Caco-2 (cell line): ENCODE results near the gene CDK18. TPM values are rescaled to one million over a fixed set of nuclear protein-coding genes. Genes with fewer than 3 reads are reported as not detected.

ENCODE experiments used
- BruUV-seq: library from RNA; stranded (reverse); fragments of 400-500 nt; replicated peaks from 2 replicates; lab custom pipeline; 2021; lab: Mats Ljungman, UMichigan
- CTCF ChIA-PET: fragments of 300-600 bp; sonication (Branson Sonifier 250); formaldehyde crosslinking; loops from one replicate; lab custom pipeline; 2022; ENCODE audit warnings: antibody characterized with exemption; lab: Charles Lee
- POLR2A ChIA-PET: fragments of 300-600 bp; sonication (Branson Sonifier 250); formaldehyde crosslinking; loops from one replicate; lab custom pipeline; 2022; ENCODE audit warnings: antibody characterized with exemption; lab: Charles Lee
- DNase-seq, 2 experiments: peaks; one replicate each; pipeline versions ENCODE4 v3.0.0 to v3.0.0-alpha.2; 2020 to 2022
- H3K27me3 ChIP-seq: replicated peaks from 2 replicates; pipeline ENCODE4 v1.6.0; 2011; ENCODE audit warnings: low read length; ENCODE audit not compliant: control insufficient read depth, insufficient read depth
- H3K36me3 ChIP-seq: 2 replicates; pipeline ENCODE4 v1.5.1; 2011; ENCODE audit warnings: low read length; ENCODE audit not compliant: control insufficient read depth, insufficient read depth
- H3K4me1 ChIP-seq: fragments of 250-450 bp; sonication (Bioruptor Pico); 2 replicates; pipeline ENCODE4 v1.5.1; 2020; ENCODE audit warnings: mild to moderate bottlenecking
- H3K4me3 ChIP-seq: 2 replicates; pipeline ENCODE4 v1.5.1; 2011; ENCODE audit warnings: low read depth, mild to moderate bottlenecking, control low read depth, low read length
- H3K9me3 ChIP-seq: fragments of 250-450 bp; sonication (Bioruptor Pico); 2 replicates; pipeline ENCODE4 v1.5.1; 2020; ENCODE audit warnings: mild to moderate bottlenecking, moderate library complexity
- H3K27ac Mint-ChIP-seq: one replicate; pipeline ENCODE4 v1.8.0; 2022; ENCODE audit warnings: mixed read lengths; ENCODE audit not compliant: unreplicated experiment
- H3K27me3 Mint-ChIP-seq: one replicate; pipeline ENCODE4 v1.8.0; 2022; ENCODE audit warnings: mixed read lengths; ENCODE audit not compliant: insufficient read depth, unreplicated experiment
- H3K36me3 Mint-ChIP-seq: one replicate; pipeline ENCODE4 v1.8.0; 2022; ENCODE audit warnings: mild to moderate bottlenecking, mixed read lengths; ENCODE audit not compliant: insufficient read depth, unreplicated experiment
- H3K4me1 Mint-ChIP-seq: one replicate; pipeline ENCODE4 v1.8.0; 2022; ENCODE audit warnings: low read depth, mixed read lengths; ENCODE audit not compliant: unreplicated experiment
- H3K4me3 Mint-ChIP-seq: one replicate; pipeline ENCODE4 v1.8.0; 2022; ENCODE audit warnings: mild to moderate bottlenecking, moderate library complexity, mixed read lengths; ENCODE audit not compliant: unreplicated experiment
- H3K9me3 Mint-ChIP-seq: one replicate; pipeline ENCODE4 v1.8.0; 2022; ENCODE audit warnings: mixed read lengths; ENCODE audit not compliant: unreplicated experiment
- intact Hi-C: fragments of 100-400 bp; cut with micrococcal nuclease; formaldehyde crosslinking; loops from one replicate; pipeline ENCODE4 v1.10.0; 2022; ENCODE audit not compliant: unreplicated experiment
- total RNA-seq: library from RNA; stranded (reverse); gene quantifications from 2 replicates; pipeline ENCODE4 v1.2.3, GENCODE V29; 2022
- TF ChIP-seq, protein P1 (sequence below), 2 experiments: fragments of 200-600 bp in 1 of 2; IDR thresholded peaks; 1 replicate in 1 of 2; 2 replicates in 1 of 2; pipeline versions ENCODE4 v1.5.1 to v1.8.0; 2011 to 2022; ENCODE audit warnings: antibody characterized with exemption in 1 of 2, control low read depth in 1 of 2, inconsistent platforms in 1 of 2, low read depth in 1 of 2, low read length in 1 of 2, mild to moderate bottlenecking in 1 of 2, moderate library complexity in 1 of 2; ENCODE audit not compliant: insufficient read depth in 1 of 2, severe bottlenecking in 1 of 2, unreplicated experiment in 1 of 2

Gene CDK18
- total RNA-seq, 1 experiment from 2014 or later = 17.0 TPM

DNA sequence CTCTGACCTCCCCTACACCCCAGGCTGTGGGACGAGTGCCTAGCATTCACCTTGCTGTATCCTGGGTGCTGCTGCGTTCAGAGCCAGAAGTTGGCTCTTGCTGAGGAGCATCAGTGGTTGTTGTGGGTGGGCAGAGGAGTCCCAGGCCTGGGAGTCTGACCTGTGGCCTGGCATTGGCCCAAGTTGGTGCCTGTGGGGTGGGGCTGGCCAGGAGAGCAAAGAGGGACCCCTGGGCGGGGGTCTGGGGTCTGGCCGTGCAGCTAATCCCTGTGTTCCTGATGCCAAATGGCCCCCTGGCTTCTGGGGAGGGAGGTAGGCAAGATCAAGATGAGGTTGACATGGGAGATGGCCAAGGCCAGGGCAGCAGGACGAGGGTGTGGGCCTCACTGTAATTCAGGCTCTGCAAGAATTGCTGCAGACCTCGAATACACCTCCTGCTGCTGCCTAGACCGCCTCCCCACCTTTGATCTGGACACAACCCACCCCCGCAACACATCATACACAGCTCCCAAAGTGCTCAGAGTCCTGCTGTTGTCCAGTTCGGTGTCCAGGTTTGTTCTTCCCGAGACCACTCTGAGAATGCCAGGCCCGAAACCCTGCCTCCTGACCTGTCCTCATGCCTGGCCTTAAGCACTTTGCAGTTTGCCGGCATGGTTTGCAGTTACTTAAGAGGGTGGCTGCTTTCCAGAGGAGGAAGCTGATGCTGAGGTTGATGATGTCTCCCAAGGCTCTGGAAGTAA is 28.7 kb downstream of the CDK18 start:
- no peaks in the 10 kb centered on the region for H3K36me3 ChIP-seq
- no TSS peak for BruUV-seq
- Mint-ChIP-seq H3K27me3 (peaks cover 22% of the 10 kb centered on the region), H3K4me3 (no peak overlapping the region), H3K9me3 (no peaks in the 10 kb centered on the region), H3K4me1 (peaks cover 8% of the 10 kb centered on the region), H3K27ac (no peak overlapping the region), H3K36me3 (peaks cover 13% of the 10 kb centered on the region)
- CTCF ChIA-PET = interaction anchor here (0.5 to 1.3 kb wide), 4 partner anchors 9 to 131 kb away, joined by 3 to 5 read pairs (median 3); no protein-coding TSS in a partner anchor
- TF ChIP-seq, protein P1, sequence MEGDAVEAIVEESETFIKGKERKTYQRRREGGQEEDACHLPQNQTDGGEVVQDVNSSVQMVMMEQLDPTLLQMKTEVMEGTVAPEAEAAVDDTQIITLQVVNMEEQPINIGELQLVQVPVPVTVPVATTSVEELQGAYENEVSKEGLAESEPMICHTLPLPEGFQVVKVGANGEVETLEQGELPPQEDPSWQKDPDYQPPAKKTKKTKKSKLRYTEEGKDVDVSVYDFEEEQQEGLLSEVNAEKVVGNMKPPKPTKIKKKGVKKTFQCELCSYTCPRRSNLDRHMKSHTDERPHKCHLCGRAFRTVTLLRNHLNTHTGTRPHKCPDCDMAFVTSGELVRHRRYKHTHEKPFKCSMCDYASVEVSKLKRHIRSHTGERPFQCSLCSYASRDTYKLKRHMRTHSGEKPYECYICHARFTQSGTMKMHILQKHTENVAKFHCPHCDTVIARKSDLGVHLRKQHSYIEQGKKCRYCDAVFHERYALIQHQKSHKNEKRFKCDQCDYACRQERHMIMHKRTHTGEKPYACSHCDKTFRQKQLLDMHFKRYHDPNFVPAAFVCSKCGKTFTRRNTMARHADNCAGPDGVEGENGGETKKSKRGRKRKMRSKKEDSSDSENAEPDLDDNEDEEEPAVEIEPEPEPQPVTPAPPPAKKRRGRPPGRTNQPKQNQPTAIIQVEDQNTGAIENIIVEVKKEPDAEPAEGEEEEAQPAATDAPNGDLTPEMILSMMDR (IDR thresholded peaks at IDR 0.05; ENCODE audit: insufficient read depth in 1 of 2, low read depth in 1 of 2, low read length in 1 of 2, severe bottlenecking in 1 of 2, unreplicated experiment in 1 of 2) = no peak
- no peaks in the 10 kb centered on the region for H3K4me1 ChIP-seq
- no peak for DNase-seq
- POLR2A ChIA-PET = no interaction called here
- H3K27me3 ChIP-seq = no peaks in the 10 kb centered on the region
- no peak overlapping the region for H3K4me3 ChIP-seq
- intact Hi-C loops = no loop called here
- H3K9me3 ChIP-seq = no peaks in the 10 kb centered on the region

DNA sequence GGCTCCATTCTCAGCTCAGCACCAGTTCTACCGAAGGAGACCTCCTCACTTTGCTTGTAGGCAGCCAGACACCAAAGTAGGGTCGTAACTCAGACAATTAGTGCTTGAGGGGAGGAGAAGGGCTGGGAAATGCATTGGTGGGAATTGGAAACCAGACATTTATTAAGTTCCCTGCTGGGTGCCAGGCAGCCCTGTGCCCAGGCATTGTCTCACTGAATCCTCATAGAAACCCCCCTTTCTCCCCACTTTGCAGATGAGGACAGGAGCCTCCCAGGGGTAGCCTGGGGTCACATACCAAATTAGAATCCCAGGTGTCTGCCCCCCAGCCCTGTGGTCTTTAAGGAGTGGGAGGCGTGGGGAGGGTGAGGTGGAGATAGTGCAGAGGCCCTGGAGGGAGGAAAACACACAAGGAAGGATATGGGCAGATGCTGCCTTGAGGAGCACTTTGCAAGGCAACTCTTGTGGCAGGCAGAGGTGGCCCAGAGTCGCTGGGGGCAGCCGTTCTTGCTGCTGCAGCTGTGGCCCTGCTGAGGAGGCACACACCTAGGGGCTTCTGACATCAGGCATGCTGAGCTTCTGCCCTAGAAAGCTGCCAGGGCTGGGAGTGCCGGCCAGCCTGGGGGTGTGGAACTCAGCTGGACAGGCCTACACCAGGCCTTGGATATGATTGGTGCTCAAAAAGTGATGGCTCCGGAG is 29.4 kb downstream of the CDK18 start:
- POLR2A ChIA-PET = no interaction called here
- no peaks in the 10 kb centered on the region; the same call in 1 of the 2 replicates for H3K27me3 ChIP-seq
- Mint-ChIP-seq H3K27ac (no peak overlapping the region), H3K4me1 (peaks cover 8% of the 10 kb centered on the region), H3K36me3 (peaks cover 13% of the 10 kb centered on the region), H3K9me3 (no peaks in the 10 kb centered on the region), H3K4me3 (no peak overlapping the region), H3K27me3 (peaks cover 20% of the 10 kb centered on the region)
- no peaks in the 10 kb centered on the region for H3K36me3 ChIP-seq
- H3K4me1 ChIP-seq = no peaks in the 10 kb centered on the region
- TF ChIP-seq, protein P1 (IDR thresholded peaks at IDR 0.05; ENCODE audit: insufficient read depth in 1 of 2, low read depth in 1 of 2, low read length in 1 of 2, severe bottlenecking in 1 of 2, unreplicated experiment in 1 of 2) = no peak
- DNase-seq = peak in 1 of 2 experiments; percentile 28
- H3K4me3 ChIP-seq = no peak overlapping the region
- intact Hi-C loops = no loop called here
- no TSS peak for BruUV-seq
- H3K9me3 ChIP-seq = no peaks in the 10 kb centered on the region
- CTCF ChIA-PET = interaction anchor here (0.5 to 1.3 kb wide), 4 partner anchors 10 to 123 kb away, joined by 3 to 5 read pairs (median 4); no protein-coding TSS in a partner anchor

DNA sequence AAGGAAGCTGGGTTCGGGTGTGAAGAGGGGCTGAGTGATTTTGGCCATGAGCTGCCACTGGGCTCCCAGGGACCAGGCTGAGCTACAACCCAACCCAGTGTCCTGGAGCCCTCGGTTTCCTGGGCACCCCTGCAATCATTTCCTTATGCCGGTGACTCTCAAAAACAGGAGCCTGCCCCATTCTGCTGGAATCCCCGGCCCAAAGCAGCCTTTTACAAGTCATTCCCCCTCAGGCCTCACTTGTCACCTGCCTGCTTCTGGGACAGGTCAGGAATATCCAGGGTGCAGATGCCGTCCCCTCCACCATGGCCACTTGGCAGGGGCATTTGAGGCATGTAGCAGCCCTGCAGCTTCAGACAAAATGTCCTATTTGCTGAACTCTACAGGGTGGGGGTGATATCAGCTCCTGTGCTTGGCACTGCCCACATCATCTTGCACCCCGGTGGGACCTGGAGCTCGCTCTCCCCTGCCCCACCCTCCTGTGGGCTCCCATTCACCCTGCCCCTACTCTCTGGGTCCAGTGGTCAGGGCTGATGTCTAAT is 30.0 kb downstream of the CDK18 start:
- H3K9me3 ChIP-seq = no peaks in the 10 kb centered on the region
- H3K27me3 ChIP-seq = no peaks in the 10 kb centered on the region; the same call in 1 of the 2 replicates
- no peaks in the 10 kb centered on the region for H3K36me3 ChIP-seq
- no peaks in the 10 kb centered on the region for H3K4me1 ChIP-seq
- CTCF ChIA-PET = interaction anchor here (0.7 to 1.3 kb wide), 2 partner anchors 10 to 49 kb away, joined by 4 to 5 read pairs; no protein-coding TSS in a partner anchor
- Mint-ChIP-seq H3K27me3 (peaks cover 20% of the 10 kb centered on the region), H3K27ac (no peak overlapping the region), H3K4me1 (peaks cover 8% of the 10 kb centered on the region), H3K4me3 (no peak overlapping the region), H3K36me3 (peaks cover 9% of the 10 kb centered on the region), H3K9me3 (no peaks in the 10 kb centered on the region)
- H3K4me3 ChIP-seq = no peak overlapping the region
- BruUV-seq = no TSS peak
- peak in 1 of 2 experiments; percentile 25 for DNase-seq
- intact Hi-C loops = no loop called here
- POLR2A ChIA-PET = no interaction called here
- TF ChIP-seq, protein P1 (IDR thresholded peaks at IDR 0.05; ENCODE audit: insufficient read depth in 1 of 2, low read depth in 1 of 2, low read length in 1 of 2, severe bottlenecking in 1 of 2, unreplicated experiment in 1 of 2) = no peak
